GM19025 (cell line): ENCODE results near the gene MTCL1.

Experiments
- ATAC-seq: cut with Tn5 transposase; IDR thresholded peaks from one replicate; pipeline ENCODE4 v1.9.1; 2021; ENCODE audit warnings: mild to moderate bottlenecking, low read depth, moderate library complexity; ENCODE audit not compliant: unreplicated experiment

MTCL1 gene

GRCh38 chr18:8766559-8767293 lies 61.4 kb downstream of the MTCL1 start:
- no peak for ATAC-seq

GRCh38 chr18:8767340-8767739 lies 62.0 kb downstream of the MTCL1 start:
- ATAC-seq, result no peak

- no peak for ATAC-seq
These were observed 64.2 kb downstream of the MTCL1 start for GRCh38 chr18:8769509-8770095.

GRCh38 chr18:8770657-8771056 lies 65.3 kb downstream of the MTCL1 start:
- no peak for ATAC-seq

GRCh38 chr18:8771930-8772329 lies 66.6 kb downstream of the MTCL1 start:
- ATAC-seq, result no peak

- ATAC-seq, result no peak
These were observed 68.6 kb downstream of the MTCL1 start for GRCh38 chr18:8773980-8774379.

GRCh38 chr18:8776013-8776943 lies 70.9 kb downstream of the MTCL1 start:
- ATAC-seq, result no peak

GRCh38 chr18:8777846-8778245 lies 72.5 kb downstream of the MTCL1 start:
- ATAC-seq, result no peak

GRCh38 chr18:8778386-8778785 lies 73.0 kb downstream of the MTCL1 start:
- ATAC-seq, result no peak

GRCh38 chr18:8778824-8779223 lies 73.5 kb downstream of the MTCL1 start:
- no peak for ATAC-seq

- no peak for ATAC-seq
These were observed 73.9 kb downstream of the MTCL1 start for GRCh38 chr18:8779251-8779650.

- ATAC-seq, result no peak
These were observed 74.9 kb downstream of the MTCL1 start for GRCh38 chr18:8780227-8780626.

- ATAC-seq, result no peak
These were observed 76.3 kb downstream of the MTCL1 start for GRCh38 chr18:8781671-8782070.

GRCh38 chr18:8783335-8783993 lies 78.1 kb downstream of the MTCL1 start:
- ATAC-seq, result no peak

- ATAC-seq, result no peak
These were observed 78.7 kb downstream of the MTCL1 start for GRCh38 chr18:8783994-8784530.

- no peak for ATAC-seq
These were observed 79.9 kb downstream of the MTCL1 start for GRCh38 chr18:8785261-8785660.

- no peak for ATAC-seq
These were observed 80.6 kb downstream of the MTCL1 start for GRCh38 chr18:8785855-8786482.

- no peak for ATAC-seq
These were observed 81.4 kb downstream of the MTCL1 start for GRCh38 chr18:8786483-8787370.

- ATAC-seq, result no peak
These were observed 82.0 kb downstream of the MTCL1 start for GRCh38 chr18:8787371-8787670.
